HCT116 (cell line): ENCODE results near the gene TLK1. TPM values are rescaled to one million over a fixed set of nuclear protein-coding genes. Genes with fewer than 3 reads are reported as not detected.

Experiments used
- ATAC-seq: fragments of 200-7000 bp; cut with Tn5 transposase; 2 replicates; pipeline ENCODE4 v1.9.1; 2020; ENCODE audit warnings: mild to moderate bottlenecking, moderate library complexity
- BruUV-seq: library from RNA; stranded (reverse); fragments of 400-500 nt; replicated peaks from 2 replicates; lab custom pipeline; 2021; lab: Mats Ljungman, UMichigan
- CTCF ChIA-PET: fragments of 300-600 bp; sonication (Branson Sonifier 250); formaldehyde crosslinking; loops from one replicate; lab custom pipeline; 2021; ENCODE audit warnings: antibody characterized with exemption; lab: Charles Lee
- POLR2A ChIA-PET: fragments of 300-600, 350-600 bp; sonication (Branson Sonifier 250); formaldehyde crosslinking; loops from one replicate; lab custom pipeline; 2021; ENCODE audit warnings: antibody characterized with exemption; lab: Charles Lee
- RAD21 ChIA-PET, 2 experiments: fragments of 300-600 bp; sonication (Branson Sonifier 250); formaldehyde crosslinking; loops; one replicate each; lab custom pipeline; 2023; ENCODE audit warnings: low total read pairs in 2 of 2; ENCODE audit not compliant: uncharacterized antibody in 2 of 2, unreplicated experiment in 2 of 2, low non-redundant PET in 1 of 2; lab: Charles Lee
- DNase-seq: peaks from one replicate; pipeline ENCODE4 v3.0.0-alpha.2; 2010; ENCODE audit warnings: low read depth, low spot score
- H2AFZ ChIP-seq: fragments of 200-600 bp; shearing (Covaris generic), sonication (generic); 2 replicates; pipeline ENCODE4 v1.6.1; 2017; ENCODE audit warnings: low read depth, mixed run types, mixed read lengths, antibody characterized with exemption, low read length; ENCODE audit not compliant: poor library complexity, severe bottlenecking
- H3K27ac ChIP-seq: 2 replicates; pipeline ENCODE4 v1.5.1; 2012; ENCODE audit warnings: low read depth, low read length
- H3K27me3 ChIP-seq: fragments of 200-600 bp; sonication (generic); 2 replicates; pipeline ENCODE4 v1.6.1; 2016; ENCODE audit warnings: mixed run types, low read length, mixed read lengths; ENCODE audit not compliant: insufficient read depth
- H3K36me3 ChIP-seq, 2 experiments: fragments of 200-500 bp in 1 of 2; fragments of 200-600 bp in 1 of 2; sonication (Bioruptor generic) in 1 of 2; sonication (generic) in 1 of 2; 2 replicates each; pipeline versions ENCODE4 v1.5.1 to v1.6.1; 2014 to 2016; ENCODE audit warnings: low read length in 2 of 2, inconsistent platforms in 1 of 2, mixed read lengths in 1 of 2, mixed run types in 1 of 2; ENCODE audit not compliant: insufficient read depth in 2 of 2, control insufficient read depth in 1 of 2
- H3K4me1 ChIP-seq, 2 experiments: fragments of 200-600 bp in 1 of 2; sonication (generic) in 1 of 2; 2 replicates each; pipeline versions ENCODE4 v1.5.1 to v1.6.1; 2012 to 2017; ENCODE audit warnings: low read length in 2 of 2, inconsistent platforms in 1 of 2, mild to moderate bottlenecking in 1 of 2, mixed read lengths in 1 of 2, mixed run types in 1 of 2, moderate library complexity in 1 of 2; ENCODE audit not compliant: insufficient read depth in 2 of 2, control insufficient read depth in 1 of 2
- H3K4me2 ChIP-seq: fragments of 200-600 bp; sonication (generic); 2 replicates; pipeline ENCODE4 v1.6.1; 2017; ENCODE audit warnings: mixed run types, low read length, mixed read lengths
- H3K4me3 ChIP-seq, 2 experiments: fragments of 200-600 bp in 1 of 2; sonication (generic) in 1 of 2; replicated peaks in 1 of 2; 2 replicates each; pipeline ENCODE4 v1.5.1; 2011 to 2016; ENCODE audit warnings: low read length in 2 of 2, control low read depth in 1 of 2, low read depth in 1 of 2, mild to moderate bottlenecking in 1 of 2, mixed read lengths in 1 of 2, mixed run types in 1 of 2
- H3K79me2 ChIP-seq: fragments of 200-600 bp; sonication (generic); 2 replicates; pipeline ENCODE4 v1.6.1; 2017; ENCODE audit warnings: mild to moderate bottlenecking, mixed run types, low read length, moderate library complexity, mixed read lengths; ENCODE audit not compliant: insufficient read depth
- H3K9ac ChIP-seq: fragments of 200-600 bp; sonication (generic); 2 replicates; pipeline ENCODE4 v1.6.1; 2016; ENCODE audit warnings: low read length, mixed read lengths
- H3K9me2 ChIP-seq: fragments of 200-600 bp; sonication (generic), shearing (Covaris generic); 2 replicates; pipeline ENCODE4 v1.6.1; 2017; ENCODE audit warnings: mixed run types, mild to moderate bottlenecking, moderate library complexity; ENCODE audit not compliant: insufficient read depth
- H3K9me3 ChIP-seq, 2 experiments: fragments of 200-500 bp in 1 of 2; fragments of 200-600 bp in 1 of 2; sonication (Bioruptor generic) in 1 of 2; sonication (generic) in 1 of 2; 2 replicates each; pipeline ENCODE4 v1.6.1; 2014 to 2017; ENCODE audit warnings: low read length in 2 of 2, mixed read lengths in 2 of 2, inconsistent platforms in 1 of 2, low read depth in 1 of 2, mild to moderate bottlenecking in 1 of 2, mixed run types in 1 of 2, moderate library complexity in 1 of 2; ENCODE audit not compliant: control insufficient read depth in 1 of 2, insufficient read depth in 1 of 2
- H4K20me1 ChIP-seq: fragments of 200-600 bp; sonication (generic), shearing (Covaris generic); 2 replicates; pipeline ENCODE4 v1.6.1; 2017; ENCODE audit warnings: mixed run types, mild to moderate bottlenecking, moderate library complexity; ENCODE audit not compliant: insufficient read depth
- ELF1 ChIP-seq: IDR thresholded peaks from 2 replicates; pipeline ENCODE4 v1.6.1; 2012; ENCODE audit warnings: low read depth, borderline replicate concordance
- EZH2phosphoT487 ChIP-seq: fragments of 200-600 bp; IDR thresholded peaks from 2 replicates; pipeline ENCODE4 v1.6.1; 2018; ENCODE audit warnings: antibody characterized with exemption, borderline replicate concordance
- YY1 ChIP-seq: IDR thresholded peaks from 2 replicates; pipeline ENCODE4 v1.6.1; 2011; ENCODE audit warnings: low read length, low read depth, moderate library complexity, mild to moderate bottlenecking; ENCODE audit not compliant: insufficient replicate concordance; ENCODE audit errors: extremely low read depth
- intact Hi-C: fragments of 100-400 bp; cut with micrococcal nuclease; formaldehyde crosslinking; loops from 2 replicates; pipeline ENCODE4 v1.10.0; 2022
- total RNA-seq: library from RNA; stranded (reverse); gene quantifications from one replicate; pipeline ENCODE4 v1.2.1, GENCODE V29; 2021; ENCODE audit not compliant: unreplicated experiment
- TF ChIP-seq, protein P1 (sequence below): IDR thresholded peaks from 2 replicates; pipeline ENCODE4 v1.6.1; 2012
- TF ChIP-seq, protein P2 (sequence below): IDR thresholded peaks from 2 replicates; pipeline ENCODE4 v1.6.1; 2011; ENCODE audit warnings: mild to moderate bottlenecking, low read length, moderate library complexity; ENCODE audit not compliant: insufficient replicate concordance; ENCODE audit errors: extremely low read depth

The TLK1 gene
- total RNA-seq, 1 experiment from 2014 or later = 57.7 TPM

DNA sequence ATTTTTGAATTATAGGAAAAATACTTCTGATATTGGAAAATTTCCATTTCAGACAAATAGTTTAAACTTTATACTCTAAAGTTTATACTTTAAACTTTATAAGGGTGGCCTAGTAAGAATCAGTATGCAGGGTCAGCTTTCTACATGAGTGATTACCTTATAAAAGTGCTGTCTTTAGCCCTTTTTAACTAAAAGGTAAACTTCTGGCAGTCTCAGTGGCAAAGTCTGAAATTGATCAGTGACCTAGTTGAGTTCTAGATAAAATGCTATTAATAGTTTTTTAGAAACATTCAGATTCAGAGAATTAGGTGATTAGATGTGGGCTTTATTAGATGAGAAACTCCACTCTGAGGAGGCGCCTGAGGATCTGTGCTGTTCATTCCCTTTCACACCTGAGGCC lies 216.1 kb downstream of the TLK1 start (continued):
- TF ChIP-seq EZH2phosphoT487 = no peak
- no peak for TF ChIP-seq YY1
- TF ChIP-seq, protein P1, sequence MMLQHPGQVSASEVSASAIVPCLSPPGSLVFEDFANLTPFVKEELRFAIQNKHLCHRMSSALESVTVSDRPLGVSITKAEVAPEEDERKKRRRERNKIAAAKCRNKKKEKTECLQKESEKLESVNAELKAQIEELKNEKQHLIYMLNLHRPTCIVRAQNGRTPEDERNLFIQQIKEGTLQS = no peak
- TF ChIP-seq, protein P2, sequence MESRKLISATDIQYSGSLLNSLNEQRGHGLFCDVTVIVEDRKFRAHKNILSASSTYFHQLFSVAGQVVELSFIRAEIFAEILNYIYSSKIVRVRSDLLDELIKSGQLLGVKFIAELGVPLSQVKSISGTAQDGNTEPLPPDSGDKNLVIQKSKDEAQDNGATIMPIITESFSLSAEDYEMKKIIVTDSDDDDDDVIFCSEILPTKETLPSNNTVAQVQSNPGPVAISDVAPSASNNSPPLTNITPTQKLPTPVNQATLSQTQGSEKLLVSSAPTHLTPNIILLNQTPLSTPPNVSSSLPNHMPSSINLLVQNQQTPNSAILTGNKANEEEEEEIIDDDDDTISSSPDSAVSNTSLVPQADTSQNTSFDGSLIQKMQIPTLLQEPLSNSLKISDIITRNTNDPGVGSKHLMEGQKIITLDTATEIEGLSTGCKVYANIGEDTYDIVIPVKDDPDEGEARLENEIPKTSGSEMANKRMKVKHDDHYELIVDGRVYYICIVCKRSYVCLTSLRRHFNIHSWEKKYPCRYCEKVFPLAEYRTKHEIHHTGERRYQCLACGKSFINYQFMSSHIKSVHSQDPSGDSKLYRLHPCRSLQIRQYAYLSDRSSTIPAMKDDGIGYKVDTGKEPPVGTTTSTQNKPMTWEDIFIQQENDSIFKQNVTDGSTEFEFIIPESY = no peak
- TF ChIP-seq, all 23 proteins: peak for 0

DNA sequence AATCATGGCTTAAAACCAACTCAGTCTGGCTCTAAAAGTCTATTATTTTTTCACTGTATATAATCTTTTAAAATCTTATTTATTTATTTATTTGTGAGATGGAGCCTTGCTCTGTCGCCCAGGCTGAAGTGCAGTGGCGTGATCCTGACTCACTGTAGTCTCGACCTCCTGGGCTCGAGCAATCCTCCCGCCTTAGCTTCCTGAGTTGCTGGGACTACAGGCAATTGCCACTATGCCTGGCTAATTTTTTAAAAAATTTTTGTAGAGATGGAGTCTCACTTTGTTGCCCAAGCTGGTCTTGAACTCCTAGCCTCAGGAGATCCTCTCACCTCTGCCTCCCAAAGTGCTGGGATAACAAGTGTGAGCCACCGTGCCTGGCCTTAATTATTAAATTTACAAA lies 217.1 kb downstream of the TLK1 start:
- H3K4me1 ChIP-seq = no peaks in the 10 kb centered on the region
- H3K4me3 ChIP-seq = no peak overlapping the region
- no peaks in the 10 kb centered on the region for H3K27me3 ChIP-seq
- H3K36me3 ChIP-seq = 0 out of 4 replicates have a peak, but pooled peaks cover 0 to 1% of the 10 kb centered on the region in 2 experiments
- POLR2A ChIA-PET = no interaction called here
- peaks cover 100% of the 10 kb centered on the region for H3K79me2 ChIP-seq
- no peak for TF ChIP-seq ELF1
- no peak for TF ChIP-seq EZH2phosphoT487
- TF ChIP-seq, all 23 proteins: peak for 0
- ChIA-PET RAD21 (no interaction called here), CTCF (interaction anchor here (1.1 kb wide), 1 partner anchor 15 kb away, joined by 3 read pairs; the partner anchor contains the start of gene GORASP2)
- Histone ChIP-seq H3K9me2 (no peaks in the 10 kb centered on the region), H3K4me2 (no peak overlapping the region), H3K27ac (no peak overlapping the region), H3K9me3 (no peaks in the 10 kb centered on the region), H4K20me1 (peaks cover 31% of the 10 kb centered on the region; the same call in 1 of the 2 replicates), H3K9ac (no peak overlapping the region), H2AFZ (no peak overlapping the region)
- intact Hi-C loops = no loop called here
- ATAC-seq (no peak), DNase-seq (no peak)
- BruUV-seq = no TSS peak
